IMR-90 (cell line): Measurements from ENCODE around the gene PHC3. TPM values are rescaled to one million over a fixed set of nuclear protein-coding genes. Genes with fewer than 3 reads are reported as not detected.

Experiments used
- ATAC-seq: fragments of 200-7000 bp; cut with Tn5 transposase; 2 replicates; pipeline ENCODE4 v1.9.1; 2020; ENCODE audit warnings: low read depth, mild to moderate bottlenecking, moderate library complexity
- BruUV-seq: library from RNA; stranded (reverse); fragments of 400-500 nt; replicated peaks from 2 replicates; lab custom pipeline; 2021; lab: Mats Ljungman, UMichigan
- CTCF ChIA-PET: fragments of 300-600 bp; formaldehyde crosslinking; extraction: SDS; loops from one replicate; lab custom pipeline; 2021; ENCODE audit warnings: antibody characterized with exemption; lab: Yijun Ruan, JAX
- POLR2A ChIA-PET: fragments of 300-600 bp; sonication (Branson Sonifier 250); formaldehyde crosslinking; loops from one replicate; lab custom pipeline; 2022; ENCODE audit warnings: antibody characterized with exemption; ENCODE audit not compliant: unreplicated experiment; lab: Charles Lee
- DNase-seq: peaks from one replicate; pipeline ENCODE4 v3.0.0; 2013
- H2AFZ ChIP-seq: replicated peaks from 2 replicates; pipeline ENCODE3; 2013; ENCODE audit warnings: low read length, mild to moderate bottlenecking; ENCODE audit not compliant: poor library complexity
- H2AK5ac ChIP-seq: 2 replicates; pipeline ENCODE4 v1.6.1; 2013; ENCODE audit warnings: low read depth, low read length, inconsistent platforms
- H2AK9ac ChIP-seq: replicated peaks from 2 replicates; pipeline ENCODE3; 2013; ENCODE audit warnings: mild to moderate bottlenecking, low read depth, low read length, moderate library complexity; ENCODE audit not compliant: poor library complexity
- H2BK120ac ChIP-seq: 2 replicates; pipeline ENCODE4 v1.6.1; 2013; ENCODE audit warnings: low read depth, low read length, inconsistent platforms
- H2BK15ac ChIP-seq: 3 replicates; pipeline ENCODE4 v1.6.1; 2013; ENCODE audit warnings: low read depth, low read length, inconsistent platforms
- H2BK20ac ChIP-seq: 2 replicates; pipeline ENCODE4 v1.6.1; 2013; ENCODE audit warnings: low read depth, mild to moderate bottlenecking, inconsistent platforms, low read length, moderate library complexity
- H2BK5ac ChIP-seq: 2 replicates; pipeline ENCODE4 v1.6.1; 2013; ENCODE audit warnings: mild to moderate bottlenecking, low read depth, low read length, inconsistent platforms; ENCODE audit not compliant: poor library complexity, severe bottlenecking
- H3K14ac ChIP-seq: replicated peaks from 2 replicates; pipeline ENCODE4 v1.6.1; 2013; ENCODE audit warnings: low read depth, low read length, inconsistent platforms
- H3K18ac ChIP-seq: 2 replicates; pipeline ENCODE4 v1.6.1; 2013; ENCODE audit warnings: low read depth, low read length, control low read depth
- H3K23ac ChIP-seq: 2 replicates; pipeline ENCODE4 v1.6.1; 2013; ENCODE audit warnings: low read depth, low read length, inconsistent platforms
- H3K27ac ChIP-seq: 2 replicates; pipeline ENCODE4 v1.5.1; 2013; ENCODE audit warnings: mild to moderate bottlenecking, control low read depth, low read length; ENCODE audit not compliant: insufficient read depth
- H3K27me3 ChIP-seq: 2 replicates; pipeline ENCODE4 v1.6.1; 2013; ENCODE audit warnings: low read length; ENCODE audit not compliant: control insufficient read depth, insufficient read depth
- H3K36me3 ChIP-seq: 2 replicates; pipeline ENCODE4 v1.6.1; 2013; ENCODE audit warnings: low read length, mixed read lengths; ENCODE audit not compliant: control insufficient read depth, insufficient read depth
- H3K4ac ChIP-seq: 2 replicates; pipeline ENCODE4 v1.6.1; 2013; ENCODE audit warnings: low read depth, low read length, inconsistent platforms
- H3K4me1 ChIP-seq: 2 replicates; pipeline ENCODE4 v1.6.1; 2013; ENCODE audit warnings: low read length, mixed read lengths; ENCODE audit not compliant: control insufficient read depth, insufficient read depth
- H3K4me2 ChIP-seq: 2 replicates; pipeline ENCODE4 v1.6.1; 2013; ENCODE audit warnings: low read depth, mild to moderate bottlenecking, control low read depth, low read length, moderate library complexity
- H3K4me3 ChIP-seq: 2 replicates; pipeline ENCODE4 v1.5.1; 2013; ENCODE audit warnings: low read depth, mild to moderate bottlenecking, control low read depth, low read length, moderate library complexity; ENCODE audit not compliant: insufficient read depth
- H3K56ac ChIP-seq: 2 replicates; pipeline ENCODE4 v1.6.1; 2013; ENCODE audit warnings: low read length, inconsistent platforms; ENCODE audit not compliant: insufficient read depth; ENCODE audit errors: extremely low read depth
- H3K79me1 ChIP-seq, 2 experiments: 2 replicates each; pipeline ENCODE4 v1.6.1; 2013; ENCODE audit warnings: low read length in 2 of 2, inconsistent platforms in 1 of 2, low read depth in 1 of 2
- H3K9ac ChIP-seq: 2 replicates; pipeline ENCODE4 v1.6.1; 2013; ENCODE audit warnings: low read depth, low read length, control low read depth
- H3K9me1 ChIP-seq: 2 replicates; pipeline ENCODE4 v1.6.1; 2013; ENCODE audit warnings: low read length, inconsistent platforms; ENCODE audit not compliant: insufficient read depth
- H3K9me3 ChIP-seq: 2 replicates; pipeline ENCODE4 v1.6.1; 2013; ENCODE audit warnings: low read length; ENCODE audit not compliant: control insufficient read depth, insufficient read depth
- H4K20me1 ChIP-seq: 2 replicates; pipeline ENCODE4 v1.6.1; 2013; ENCODE audit warnings: low read length, inconsistent platforms; ENCODE audit not compliant: insufficient read depth
- H4K5ac ChIP-seq: 2 replicates; pipeline ENCODE4 v1.6.1; 2013; ENCODE audit warnings: mild to moderate bottlenecking, low read depth, low read length, control low read depth
- H4K8ac ChIP-seq, 2 experiments: 2 replicates each; pipeline ENCODE4 v1.6.1; 2013; ENCODE audit warnings: low read depth in 2 of 2, low read length in 2 of 2, control low read depth in 1 of 2, inconsistent platforms in 1 of 2
- H4K91ac ChIP-seq: 2 replicates; pipeline ENCODE4 v1.6.1; 2013; ENCODE audit warnings: low read depth, low read length, inconsistent platforms; ENCODE audit not compliant: insufficient read depth
- BHLHE40 ChIP-seq: fragments of 150-350 bp; IDR thresholded peaks from 2 replicates; pipeline ENCODE4 v1.6.1; 2016; ENCODE audit warnings: mild to moderate bottlenecking, low read depth, low read length
- CHD1 ChIP-seq: IDR thresholded peaks from 2 replicates; pipeline ENCODE4 v1.6.1; 2012; ENCODE audit warnings: low read depth, low read length, improper control_type of control experiment
- ELK1 ChIP-seq: fragments of 150-350 bp; IDR thresholded peaks from 2 replicates; pipeline ENCODE4 v1.6.1; 2016; ENCODE audit warnings: low read depth, mild to moderate bottlenecking, low read length, moderate library complexity, borderline replicate concordance
- FOS ChIP-seq: fragments of 150-350 bp; IDR thresholded peaks from 2 replicates; pipeline ENCODE4 v1.6.1; 2016; ENCODE audit warnings: low read depth, low read length
- MAFK ChIP-seq: IDR thresholded peaks from 2 replicates; pipeline ENCODE4 v1.6.1; 2012; ENCODE audit warnings: low read depth, low read length, improper control_type of control experiment
- MXI1 ChIP-seq: IDR thresholded peaks from 2 replicates; pipeline ENCODE4 v1.6.1; 2012; ENCODE audit warnings: low read depth, mild to moderate bottlenecking, low read length, moderate library complexity, borderline replicate concordance
- NFE2L2 ChIP-seq: fragments of 150-350 bp; IDR thresholded peaks from 2 replicates; pipeline ENCODE4 v1.6.1; 2016; ENCODE audit warnings: low read depth, mild to moderate bottlenecking, low read length
- POLR2A ChIP-seq: IDR thresholded peaks from 2 replicates; pipeline ENCODE4 v1.6.1; 2012; ENCODE audit warnings: mild to moderate bottlenecking, low read depth, low read length
- RAD21 ChIP-seq: IDR thresholded peaks from 2 replicates; pipeline ENCODE4 v1.6.1; 2012; ENCODE audit warnings: low read length, improper control_type of control experiment
- RCOR1 ChIP-seq: IDR thresholded peaks from 2 replicates; pipeline ENCODE4 v1.6.1; 2012; ENCODE audit warnings: mild to moderate bottlenecking, low read length, improper control_type of control experiment; ENCODE audit not compliant: insufficient replicate concordance
- RFX5 ChIP-seq: IDR thresholded peaks from 2 replicates; pipeline ENCODE4 v1.8.0; 2012; ENCODE audit warnings: low read depth, mild to moderate bottlenecking, low read length, moderate library complexity
- SMC3 ChIP-seq: fragments of 150-350 bp; IDR thresholded peaks from 2 replicates; pipeline ENCODE4 v1.6.1; 2016; ENCODE audit warnings: low read depth, mild to moderate bottlenecking, antibody characterized with exemption, low read length, moderate library complexity
- WGBS, 2 experiments: methylation state at CpG; one replicate each; pipeline versions ENCODE4 v1.1.5 to v1.1.7; 2013; ENCODE audit warnings: missing lambda C conversion rate in 2 of 2; ENCODE audit not compliant: insufficient read length in 1 of 2; ENCODE audit errors: extremely low coverage in 2 of 2; 5-methylcytosine and 5-hydroxymethylcytosine counted together
- dilution Hi-C: fragments of 300-500 bp; cut with HindIII; formaldehyde crosslinking; loops from one replicate; pipeline ENCODE4 v1.14.3; 2018; ENCODE audit warnings: low sequenced_read_pairs; ENCODE audit not compliant: unreplicated experiment
- in situ Hi-C: fragments of 300-500 bp; cut with MboI; formaldehyde crosslinking; loops from 3 replicates; pipeline ENCODE4 v1.14.3; 2019; ENCODE audit warnings: low sequenced_read_pairs, inconsistent platforms, mixed read lengths
- intact Hi-C: fragments of 100-400 bp; cut with micrococcal nuclease; formaldehyde crosslinking; loops from 2 replicates; pipeline ENCODE4 v1.10.0; 2022
- polyA plus RNA-seq, 3 experiments: library from polyadenylated mRNA; depleted of rRNA; stranded (reverse); fragments of >200 nt; gene quantifications; 2 replicates each; pipeline ENCODE4 v1.2.3, GENCODE V29; 2012; ENCODE audit warnings: low replicate concordance in 1 of 3
- total RNA-seq: library from RNA; depleted of rRNA; stranded (reverse); fragments of >200 nt; gene quantifications from 2 replicates; pipeline ENCODE4 v1.2.3, GENCODE V29; 2012
- TF ChIP-seq, protein P1 (sequence below): fragments of 150-350 bp; IDR thresholded peaks from 2 replicates; pipeline ENCODE4 v1.6.1; 2017; ENCODE audit warnings: mild to moderate bottlenecking, antibody characterized with exemption, low read length, low read depth

Gene PHC3
- total and polyA plus RNA-seq, 2 of the 4 experiments (the other 2 are of a cell fraction), result 18.3 to 26.3 TPM

GRCh38 chr3:170142373-170142772 lies 39.2 kb downstream of the PHC3 start:
- CTCF ChIA-PET, result no interaction called here
- no peak for DNase-seq
- H4K20me1 ChIP-seq, result peaks cover 14% of the 10 kb centered on the region; the same call in 1 of the 2 replicates
- H3K36me3 ChIP-seq, result peaks cover 16% of the 10 kb centered on the region
- no peak overlapping the region for H3K27ac ChIP-seq
- no peak overlapping the region for H2AFZ ChIP-seq
- H3K9me3 ChIP-seq, result no peaks in the 10 kb centered on the region
- no peak overlapping the region for H4K91ac ChIP-seq
- H2BK5ac ChIP-seq, result no peak overlapping the region
- H3K56ac ChIP-seq, result no peak overlapping the region
- no peak overlapping the region for H3K23ac ChIP-seq
- H3K9me1 ChIP-seq, result peaks cover 3% of the 10 kb centered on the region; the same call in 1 of the 2 replicates
- no peaks in the 10 kb centered on the region for H3K27me3 ChIP-seq
- H3K9ac ChIP-seq, result no peak overlapping the region
- H4K5ac ChIP-seq, result no peak overlapping the region
- H4K8ac ChIP-seq, result no peak overlapping the region
- H3K14ac ChIP-seq, result no peak overlapping the region
- no peak overlapping the region for H2BK120ac ChIP-seq
- no peak overlapping the region for H3K18ac ChIP-seq
- H3K4me2 ChIP-seq, result no peak overlapping the region
- TF ChIP-seq FOS, result no peak
- TF ChIP-seq, protein P1, sequence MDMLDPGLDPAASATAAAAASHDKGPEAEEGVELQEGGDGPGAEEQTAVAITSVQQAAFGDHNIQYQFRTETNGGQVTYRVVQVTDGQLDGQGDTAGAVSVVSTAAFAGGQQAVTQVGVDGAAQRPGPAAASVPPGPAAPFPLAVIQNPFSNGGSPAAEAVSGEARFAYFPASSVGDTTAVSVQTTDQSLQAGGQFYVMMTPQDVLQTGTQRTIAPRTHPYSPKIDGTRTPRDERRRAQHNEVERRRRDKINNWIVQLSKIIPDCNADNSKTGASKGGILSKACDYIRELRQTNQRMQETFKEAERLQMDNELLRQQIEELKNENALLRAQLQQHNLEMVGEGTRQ, result no peak
- TF ChIP-seq NFE2L2, result no peak
- no peak for TF ChIP-seq RAD21
- TF ChIP-seq RFX5, result no peak
- TF ChIP-seq RCOR1, result no peak
- TF ChIP-seq ELK1, result no peak
- no peak for TF ChIP-seq BHLHE40
- no peak for TF ChIP-seq CHD1
- no peak for TF ChIP-seq MXI1
- TF ChIP-seq POLR2A, result no peak
- no peak for TF ChIP-seq SMC3
- TF ChIP-seq MAFK, result no peak
- ATAC-seq, result no peak
- POLR2A ChIA-PET, result interaction anchor here (1.0 kb wide), 1 partner anchor 8 kb away, joined by 3 read pairs; no protein-coding TSS in a partner anchor
- BruUV-seq, result no TSS peak
- no CpG with 5 or more reads among the region's 2 CpGs for WGBS, 2 experiments
- H3K4me1 ChIP-seq, result no peaks in the 10 kb centered on the region
- no peak overlapping the region for H2BK15ac ChIP-seq
- dilution Hi-C loops (no loop called here), intact Hi-C loops (no loop called here), in situ Hi-C loops (no loop called here)
- no peak overlapping the region for H2BK20ac ChIP-seq
- H3K4me3 ChIP-seq, result no peak overlapping the region
- H3K79me1 ChIP-seq, result peaks cover 33 to 53% of the 10 kb centered on the region in 2 experiments
- H2AK9ac ChIP-seq, result no peak overlapping the region
- no peak overlapping the region for H3K4ac ChIP-seq
- H2AK5ac ChIP-seq, result no peak overlapping the region
